Esophagus squamous epithelium (tissue), 5 donors: Measurements from ENCODE around the gene STK16. TPM values are rescaled to one million over a fixed set of nuclear protein-coding genes. Genes with fewer than 3 reads are reported as not detected.

Experiments
- DNase-seq: peaks from one replicate; lab custom pipeline; 2025; lab: John Stamatoyannopoulos, UW
- H3K27ac ChIP-seq, 4 donors: fragments of 200-600 bp; sonication (generic); one replicate each; pipeline ENCODE4 v1.5.1; 2016 to 2019; ENCODE audit warnings: mild to moderate bottlenecking in 1 of 4
- H3K27me3 ChIP-seq, 4 donors: fragments of 200-600 bp; sonication (generic); 1 replicate in 3 of 4; 2 replicates in 1 of 4; pipeline versions ENCODE4 v1.5.1 to v1.6.0; 2017 to 2021; ENCODE audit warnings: antibody characterized with exemption in 1 of 4
- H3K36me3 ChIP-seq, 3 donors: fragments of 200-600 bp; sonication (generic); one replicate each; pipeline ENCODE4 v1.5.1; 2016 to 2019
- H3K4me1 ChIP-seq, 3 donors: fragments of 200-600 bp; sonication (generic); one replicate each; pipeline ENCODE4 v1.5.1; 2017 to 2019
- H3K4me3 ChIP-seq, 4 donors: fragments of 200-600 bp; sonication (generic); 1 replicate in 3 of 4; 2 replicates in 1 of 4; pipeline ENCODE4 v1.5.1; 2016 to 2019; ENCODE audit warnings: mild to moderate bottlenecking in 2 of 4, moderate library complexity in 1 of 4
- H3K9me3 ChIP-seq, 3 donors: fragments of 200-600 bp; sonication (generic); one replicate each; pipeline ENCODE4 v1.5.1; 2016 to 2019
- POLR2A ChIP-seq, 4 donors: fragments of 450-650 bp; IDR thresholded peaks; one replicate each; pipeline ENCODE4 v1.6.1; 2017; ENCODE audit warnings: antibody characterized with exemption in 4 of 4, mild to moderate bottlenecking in 4 of 4, moderate library complexity in 3 of 4
- WGBS, 2 donors: methylation state at CpG; one replicate each; pipeline ENCODE4 v1.1.5; 2018; 5-methylcytosine and 5-hydroxymethylcytosine counted together
- intact Hi-C: fragments of 100-400 bp; cut with DNase I; formaldehyde crosslinking; loops from one replicate; pipeline ENCODE4 v1.15.0; 2022
- total RNA-seq, 4 donors: library from RNA; depleted of rRNA; stranded (reverse); fragments of >200 nt; gene quantifications; one replicate each; pipeline ENCODE4 v1.1.0, GENCODE V29; 2016
- TF ChIP-seq, protein P1 (sequence below), 6 experiments: fragments of 450-650 bp in 4 of 6; fragments of 200-600 bp in 2 of 6; sonication (generic) in 2 of 6; IDR thresholded peaks; one replicate each; pipeline ENCODE4 v1.5.1; 2016 to 2019; ENCODE audit warnings: antibody characterized with exemption in 6 of 6, mild to moderate bottlenecking in 4 of 6, moderate library complexity in 4 of 6
- donor health status: DM: yes; HTN: yes; CAD: no.

The STK16 gene
- total RNA-seq, 4 donors from 2014 or later, result 8.6 to 27.4 (median 19.3) TPM

DNA sequence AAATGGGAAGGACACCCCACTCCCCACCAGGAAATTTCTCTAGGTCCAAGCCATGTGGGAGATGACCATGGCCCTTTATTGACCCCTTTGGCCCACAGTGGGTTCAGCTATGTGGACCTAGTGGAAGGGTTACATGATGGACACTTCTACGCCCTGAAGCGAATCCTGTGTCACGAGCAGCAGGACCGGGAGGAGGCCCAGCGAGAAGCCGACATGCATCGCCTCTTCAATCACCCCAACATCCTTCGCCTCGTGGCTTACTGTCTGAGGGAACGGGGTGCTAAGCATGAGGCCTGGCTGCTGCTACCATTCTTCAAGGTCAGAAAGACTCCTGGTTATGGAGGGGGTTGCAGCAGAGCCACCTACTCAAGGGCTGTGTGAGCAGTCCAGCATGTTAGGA is 1.3 kb downstream of the STK16 start:
- Histone ChIP-seq H3K9me3 (no peaks in the 10 kb centered on the region), H3K4me1 (peaks cover 49 to 71% (median 61%) of the 10 kb centered on the region in 3 donors), H3K27ac (peak overlapping the region; percentile 93 to 96 (median 95)), H3K27me3 (no peaks in the 10 kb centered on the region), H3K36me3 (peaks cover 8 to 41% (median 11%) of the 10 kb centered on the region in 3 donors), H3K4me3 (no peak overlapping the region)
- WGBS, 2 donors, result 93 to 94% methylated on average over 3 to 9 of the region's 10 CpGs
- TF ChIP-seq, protein P1, sequence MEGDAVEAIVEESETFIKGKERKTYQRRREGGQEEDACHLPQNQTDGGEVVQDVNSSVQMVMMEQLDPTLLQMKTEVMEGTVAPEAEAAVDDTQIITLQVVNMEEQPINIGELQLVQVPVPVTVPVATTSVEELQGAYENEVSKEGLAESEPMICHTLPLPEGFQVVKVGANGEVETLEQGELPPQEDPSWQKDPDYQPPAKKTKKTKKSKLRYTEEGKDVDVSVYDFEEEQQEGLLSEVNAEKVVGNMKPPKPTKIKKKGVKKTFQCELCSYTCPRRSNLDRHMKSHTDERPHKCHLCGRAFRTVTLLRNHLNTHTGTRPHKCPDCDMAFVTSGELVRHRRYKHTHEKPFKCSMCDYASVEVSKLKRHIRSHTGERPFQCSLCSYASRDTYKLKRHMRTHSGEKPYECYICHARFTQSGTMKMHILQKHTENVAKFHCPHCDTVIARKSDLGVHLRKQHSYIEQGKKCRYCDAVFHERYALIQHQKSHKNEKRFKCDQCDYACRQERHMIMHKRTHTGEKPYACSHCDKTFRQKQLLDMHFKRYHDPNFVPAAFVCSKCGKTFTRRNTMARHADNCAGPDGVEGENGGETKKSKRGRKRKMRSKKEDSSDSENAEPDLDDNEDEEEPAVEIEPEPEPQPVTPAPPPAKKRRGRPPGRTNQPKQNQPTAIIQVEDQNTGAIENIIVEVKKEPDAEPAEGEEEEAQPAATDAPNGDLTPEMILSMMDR (IDR thresholded peaks at IDR 0.05), result no peak
- TF ChIP-seq POLR2A (IDR thresholded peaks at IDR 0.05), result no peak
- no peak for DNase-seq
- intact Hi-C loops, result no loop called here

DNA sequence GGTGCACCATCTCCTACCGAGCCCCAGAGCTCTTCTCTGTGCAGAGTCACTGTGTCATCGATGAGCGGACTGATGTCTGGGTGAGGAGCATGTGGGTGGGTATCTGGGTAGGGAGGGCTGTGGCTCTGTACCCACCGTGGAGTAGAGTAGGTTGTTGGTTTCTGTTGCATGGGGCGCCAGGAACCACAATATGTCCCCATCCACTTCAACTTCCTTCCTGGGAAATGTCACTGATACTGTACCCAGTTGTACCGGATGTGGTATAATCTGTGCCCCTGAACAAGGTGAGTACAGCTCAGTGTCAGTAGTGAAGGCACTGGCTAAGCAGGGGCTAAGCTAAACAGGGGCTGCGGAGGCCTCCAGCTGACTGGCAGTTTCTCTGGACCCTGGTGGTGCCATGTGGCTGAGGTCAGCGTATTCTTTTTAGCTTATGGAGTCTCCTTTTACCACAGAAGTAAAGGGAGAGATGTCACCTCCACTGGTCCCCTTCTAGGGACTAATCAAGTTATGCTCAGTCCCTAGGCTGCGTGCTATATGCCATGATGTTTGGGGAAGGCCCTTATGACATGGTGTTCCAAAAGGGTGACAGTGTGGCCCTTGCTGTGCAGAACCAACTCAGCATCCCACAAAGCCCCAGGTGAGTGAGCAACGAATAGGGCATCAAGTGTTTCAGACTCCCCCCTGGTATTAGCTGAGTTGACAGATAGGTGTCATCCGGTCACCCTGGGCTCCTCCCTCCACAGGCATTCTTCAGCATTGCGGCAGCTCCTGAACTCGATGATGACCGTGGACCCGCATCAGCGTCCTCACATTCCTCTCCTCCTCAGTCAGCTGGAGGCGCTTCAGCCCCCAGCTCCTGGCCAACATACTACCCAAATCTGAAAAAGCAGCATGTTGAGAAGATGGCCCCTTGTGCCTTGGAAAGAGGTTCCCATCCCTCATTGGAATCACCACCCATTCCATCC is 2.7 kb downstream of the STK16 start:
- 75 to 81% methylated on average over 12 to 13 of the region's 17 CpGs for WGBS, 2 donors
- intact Hi-C loops, result no loop called here
- Histone ChIP-seq H3K4me3 (peak overlapping the region in 3 of 4 donors; percentile 20 to 45 (median 28)), H3K4me1 (peaks cover 58 to 85% (median 72%) of the 10 kb centered on the region in 3 donors), H3K27ac (peak overlapping the region; percentile 93 to 96 (median 95)), H3K27me3 (no peaks in the 10 kb centered on the region), H3K9me3 (no peaks in the 10 kb centered on the region), H3K36me3 (peaks cover 8 to 43% (median 11%) of the 10 kb centered on the region in 3 donors)
- TF ChIP-seq, protein P1 (IDR thresholded peaks at IDR 0.05), result no peak
- peak in 2 of 4 donors; percentile 34 to 42 for TF ChIP-seq POLR2A (IDR thresholded peaks at IDR 0.05)
- no peak for DNase-seq

DNA sequence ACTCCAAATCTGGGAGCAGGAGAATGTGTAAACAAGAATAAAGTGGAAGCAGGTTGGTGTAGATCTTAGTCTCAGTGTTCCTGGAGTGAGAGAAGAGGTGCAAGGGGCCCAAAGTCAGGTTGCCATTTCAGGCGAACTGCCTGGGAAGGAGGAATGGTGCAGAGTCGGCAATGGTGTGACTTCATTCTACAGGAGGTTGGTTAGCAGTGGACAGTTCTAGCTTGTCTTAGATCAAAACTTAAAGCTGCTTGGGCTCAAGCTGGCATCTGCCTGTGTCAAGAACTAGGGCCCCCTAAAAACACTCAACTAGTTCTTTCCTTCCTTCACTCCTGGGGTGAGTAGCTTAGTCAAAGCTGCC is 3.5 kb downstream of the STK16 start:
- TF ChIP-seq, protein P1 (IDR thresholded peaks at IDR 0.05), result no peak
- TF ChIP-seq POLR2A (IDR thresholded peaks at IDR 0.05), result no peak
- peak overlapping the region; percentile 93 to 96 (median 95) for H3K27ac ChIP-seq
- intact Hi-C loops, result no loop called here
- no peaks in the 10 kb centered on the region for H3K9me3 ChIP-seq
- H3K36me3 ChIP-seq, result peaks cover 8 to 43% (median 11%) of the 10 kb centered on the region in 3 donors
- H3K4me1 ChIP-seq, result peaks cover 58 to 93% (median 72%) of the 10 kb centered on the region in 3 donors
- H3K27me3 ChIP-seq, result no peaks in the 10 kb centered on the region
- 59 to 63% methylated on average over 2 of the region's 2 CpGs for WGBS, 2 donors
- DNase-seq, result no peak
- H3K4me3 ChIP-seq, result peak overlapping the region in 3 of 4 donors; percentile 20 to 45 (median 28)

DNA sequence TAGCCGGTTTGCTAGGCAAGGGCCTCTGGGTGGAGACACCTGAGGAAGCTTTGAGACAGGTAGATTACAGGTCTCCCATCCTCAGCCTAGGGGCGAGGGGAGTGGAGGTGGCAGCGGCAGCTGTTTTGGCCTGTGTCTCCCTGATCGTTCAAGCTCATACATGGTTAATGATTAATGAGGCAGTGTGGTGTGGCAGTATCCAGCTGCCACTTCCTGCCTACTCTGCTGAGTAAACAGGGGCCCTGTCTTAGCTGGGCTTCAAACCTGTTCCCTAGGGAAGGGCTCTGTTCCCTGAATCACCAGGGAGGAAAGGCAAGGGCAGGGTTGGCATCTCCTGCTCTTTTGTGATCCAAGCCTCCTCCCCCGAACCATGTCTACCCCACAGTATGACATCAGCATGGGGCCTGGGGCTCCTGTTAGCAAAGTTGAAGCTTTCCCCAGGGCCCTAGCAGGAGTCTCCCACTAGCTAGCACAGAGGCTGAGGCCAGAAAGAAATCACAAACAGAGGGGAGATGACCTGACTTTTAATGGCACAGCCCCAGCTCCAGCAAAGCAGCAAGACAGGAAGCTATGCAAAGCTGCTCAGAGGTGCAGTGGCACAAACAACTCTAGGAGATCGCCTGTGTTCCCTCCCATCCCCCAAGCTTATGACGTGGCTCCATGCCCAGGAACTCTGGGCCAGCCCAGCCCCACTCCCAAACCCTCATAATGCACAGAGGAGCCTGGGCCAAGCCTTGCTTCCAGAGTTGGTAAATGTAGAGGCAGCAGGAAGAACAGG is 4.1 kb downstream of the STK16 start:
- intact Hi-C loops, result no loop called here
- no peak for DNase-seq
- Histone ChIP-seq H3K27ac (peak overlapping the region; percentile 93 to 96 (median 95)), H3K9me3 (no peaks in the 10 kb centered on the region), H3K36me3 (peaks cover 8 to 43% (median 11%) of the 10 kb centered on the region in 3 donors), H3K4me1 (peaks cover 61 to 97% (median 74%) of the 10 kb centered on the region in 3 donors), H3K27me3 (no peaks in the 10 kb centered on the region), H3K4me3 (peak overlapping the region in 3 of 4 donors; percentile 20 to 45 (median 28))
- TF ChIP-seq, protein P1 (IDR thresholded peaks at IDR 0.05), result no peak
- peak in 1 of 4 donors; percentile 60 for TF ChIP-seq POLR2A (IDR thresholded peaks at IDR 0.05)
- 0 to 2% methylated on average over 3 to 7 of the region's 7 CpGs for WGBS, 2 donors
